HL-60/S4 treated with retinoic acid at 250 ng/mL for 4 days and 3 days (cell line): Measurements from ENCODE around the gene IGSF9.

Experiments
- in situ Hi-C: fragments of 300-500 bp; cut with MboI; formaldehyde crosslinking; loops from 2 replicates; pipeline ENCODE4 v1.7.0; 2022; ENCODE audit warnings: low sequenced_read_pairs

IGSF9 gene, protein sequence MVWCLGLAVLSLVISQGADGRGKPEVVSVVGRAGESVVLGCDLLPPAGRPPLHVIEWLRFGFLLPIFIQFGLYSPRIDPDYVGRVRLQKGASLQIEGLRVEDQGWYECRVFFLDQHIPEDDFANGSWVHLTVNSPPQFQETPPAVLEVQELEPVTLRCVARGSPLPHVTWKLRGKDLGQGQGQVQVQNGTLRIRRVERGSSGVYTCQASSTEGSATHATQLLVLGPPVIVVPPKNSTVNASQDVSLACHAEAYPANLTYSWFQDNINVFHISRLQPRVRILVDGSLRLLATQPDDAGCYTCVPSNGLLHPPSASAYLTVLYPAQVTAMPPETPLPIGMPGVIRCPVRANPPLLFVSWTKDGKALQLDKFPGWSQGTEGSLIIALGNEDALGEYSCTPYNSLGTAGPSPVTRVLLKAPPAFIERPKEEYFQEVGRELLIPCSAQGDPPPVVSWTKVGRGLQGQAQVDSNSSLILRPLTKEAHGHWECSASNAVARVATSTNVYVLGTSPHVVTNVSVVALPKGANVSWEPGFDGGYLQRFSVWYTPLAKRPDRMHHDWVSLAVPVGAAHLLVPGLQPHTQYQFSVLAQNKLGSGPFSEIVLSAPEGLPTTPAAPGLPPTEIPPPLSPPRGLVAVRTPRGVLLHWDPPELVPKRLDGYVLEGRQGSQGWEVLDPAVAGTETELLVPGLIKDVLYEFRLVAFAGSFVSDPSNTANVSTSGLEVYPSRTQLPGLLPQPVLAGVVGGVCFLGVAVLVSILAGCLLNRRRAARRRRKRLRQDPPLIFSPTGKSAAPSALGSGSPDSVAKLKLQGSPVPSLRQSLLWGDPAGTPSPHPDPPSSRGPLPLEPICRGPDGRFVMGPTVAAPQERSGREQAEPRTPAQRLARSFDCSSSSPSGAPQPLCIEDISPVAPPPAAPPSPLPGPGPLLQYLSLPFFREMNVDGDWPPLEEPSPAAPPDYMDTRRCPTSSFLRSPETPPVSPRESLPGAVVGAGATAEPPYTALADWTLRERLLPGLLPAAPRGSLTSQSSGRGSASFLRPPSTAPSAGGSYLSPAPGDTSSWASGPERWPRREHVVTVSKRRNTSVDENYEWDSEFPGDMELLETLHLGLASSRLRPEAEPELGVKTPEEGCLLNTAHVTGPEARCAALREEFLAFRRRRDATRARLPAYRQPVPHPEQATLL

DNA sequence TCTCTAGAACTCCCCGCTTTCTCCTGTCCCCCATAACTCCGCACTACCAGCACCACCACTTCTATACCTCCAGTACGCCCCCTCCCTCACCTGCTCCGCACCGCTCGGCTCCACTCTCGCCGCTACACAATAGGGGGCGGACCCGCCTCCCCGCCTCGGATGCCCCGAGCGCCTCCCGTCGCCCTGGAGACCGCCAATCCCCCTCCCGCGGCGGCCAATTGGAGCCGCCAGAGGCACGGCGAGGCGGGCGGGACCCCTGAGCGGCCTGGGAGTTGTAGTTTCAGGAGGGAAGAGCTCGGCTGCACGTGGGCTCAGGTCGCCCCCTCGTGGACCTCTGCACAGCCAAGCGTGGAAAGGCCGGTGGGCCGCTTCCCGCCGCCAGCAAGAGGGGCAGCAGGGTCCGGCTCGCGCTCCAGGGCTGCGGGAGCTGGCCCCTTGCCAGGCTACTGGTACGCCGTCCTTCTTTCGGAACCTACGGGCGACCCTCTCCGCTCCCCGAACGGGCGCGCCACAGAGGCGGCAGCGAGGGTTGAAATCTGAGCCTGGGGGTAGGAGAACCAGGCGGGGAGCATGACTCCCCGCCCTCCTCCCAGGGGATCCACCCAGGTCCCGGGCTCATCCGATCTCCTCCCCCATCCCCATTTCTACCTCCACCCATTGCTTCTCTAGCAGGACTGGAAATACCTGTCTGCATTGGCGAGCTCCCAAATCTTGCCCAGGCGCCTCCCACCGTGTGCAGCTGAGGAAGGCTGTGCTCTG, at the start of gene IGSF9:
TSS of gene IGSF9 (minus strand) at position 131 of the 759 bp plus-strand sequence. CDS start 2,159 bp downstream, outside the sequence.
- in situ Hi-C loops = no loop called here

DNA sequence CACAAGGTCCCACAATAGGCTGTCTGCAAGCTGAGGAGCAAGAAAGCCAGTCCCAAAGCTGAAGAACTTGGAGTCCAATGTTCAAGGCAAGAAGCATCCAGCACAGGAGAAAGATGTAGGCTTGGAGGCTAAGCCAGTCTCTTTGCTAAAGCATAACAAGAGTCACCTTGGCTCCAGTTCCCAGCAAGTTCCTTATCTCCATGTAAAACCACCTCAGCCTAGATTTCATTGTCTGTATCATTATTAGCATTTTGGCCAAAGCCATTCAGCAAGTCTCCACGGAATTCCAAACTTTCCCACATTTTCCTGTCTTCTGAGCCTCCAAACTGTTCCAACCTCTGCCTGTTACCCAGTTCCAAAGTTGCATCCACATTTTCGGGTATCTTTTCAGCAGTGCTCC, 49.5 kb upstream of the IGSF9 start:
- in situ Hi-C loops = no loop called here

DNA sequence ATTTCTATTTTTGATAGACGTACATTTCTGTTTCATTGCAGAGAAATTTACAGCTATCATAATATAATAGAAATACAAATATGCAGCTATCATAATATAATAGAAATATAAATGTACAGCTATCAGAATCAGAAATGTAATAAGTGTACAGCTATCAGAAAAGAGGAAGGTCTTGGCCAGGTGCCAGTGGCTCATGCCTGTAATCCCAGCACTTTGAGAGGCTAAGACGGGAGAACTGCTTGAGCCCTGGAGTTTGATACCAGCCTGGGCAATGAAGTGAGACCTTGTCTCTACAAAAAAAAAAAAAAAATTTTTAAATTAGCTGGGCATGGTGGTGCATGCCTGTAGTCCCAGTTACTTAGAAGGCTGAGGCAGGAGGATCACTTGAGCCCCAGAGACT, 48.5 kb upstream of the IGSF9 start:
- in situ Hi-C loops = no loop called here

DNA sequence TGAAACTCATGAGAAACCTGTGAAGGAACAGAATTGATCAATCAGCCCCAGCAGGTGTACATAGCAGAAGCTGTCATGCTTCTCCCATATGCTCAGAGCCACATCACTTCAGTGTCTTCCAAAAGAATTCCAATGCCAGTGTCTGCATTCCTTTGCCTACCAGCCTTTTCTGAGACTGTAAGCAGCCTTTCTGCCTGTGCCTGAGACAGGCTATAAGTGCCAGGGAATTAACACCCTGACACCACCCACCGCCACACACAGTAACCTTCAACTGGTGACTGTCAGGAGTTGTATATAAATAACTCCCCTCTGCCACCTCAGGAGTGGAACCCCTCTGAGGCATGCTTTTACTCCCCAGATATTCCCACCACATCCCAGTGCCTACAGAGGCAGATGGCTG, 46.7 kb upstream of the IGSF9 start:
- in situ Hi-C loops = no loop called here

DNA sequence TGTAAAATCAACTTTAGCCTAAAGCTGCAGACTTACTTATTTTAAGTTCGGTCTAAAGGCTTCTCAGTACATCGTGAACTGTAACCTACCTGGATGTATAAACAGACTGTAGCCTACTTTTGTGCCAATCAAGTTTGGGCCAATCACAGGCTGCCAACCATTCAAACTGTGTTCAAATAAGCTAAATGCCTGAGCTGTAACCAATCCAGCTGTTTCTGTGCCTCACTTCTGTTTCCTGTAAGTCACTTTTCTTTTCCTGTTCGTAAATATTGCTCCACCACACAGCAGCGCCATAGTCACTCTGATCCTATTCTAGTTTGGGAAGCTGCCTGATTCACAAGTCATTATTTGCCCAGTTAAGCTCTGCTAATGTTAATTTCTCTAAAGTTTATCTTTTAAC, 46.1 kb upstream of the IGSF9 start:
- in situ Hi-C loops = no loop called here

DNA sequence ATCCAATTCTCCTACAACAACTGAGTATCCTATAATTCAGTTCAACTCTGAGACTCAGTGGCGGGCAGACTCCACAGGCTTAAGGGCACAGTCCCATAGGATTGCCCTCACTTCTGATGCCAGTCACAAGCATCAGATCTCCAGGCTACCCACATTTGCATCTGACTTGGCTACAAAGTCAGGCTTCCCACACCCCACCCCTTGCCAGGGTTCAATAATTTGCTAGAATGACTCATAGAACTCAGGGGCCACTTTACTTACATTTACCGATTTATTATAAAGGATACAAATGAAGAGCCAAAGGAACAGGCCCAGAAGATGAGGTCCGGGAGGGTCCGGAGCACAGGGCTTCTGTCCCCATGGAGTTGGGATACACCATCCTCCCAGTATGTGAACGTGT, 44.6 kb upstream of the IGSF9 start:
- in situ Hi-C loops = no loop called here

DNA sequence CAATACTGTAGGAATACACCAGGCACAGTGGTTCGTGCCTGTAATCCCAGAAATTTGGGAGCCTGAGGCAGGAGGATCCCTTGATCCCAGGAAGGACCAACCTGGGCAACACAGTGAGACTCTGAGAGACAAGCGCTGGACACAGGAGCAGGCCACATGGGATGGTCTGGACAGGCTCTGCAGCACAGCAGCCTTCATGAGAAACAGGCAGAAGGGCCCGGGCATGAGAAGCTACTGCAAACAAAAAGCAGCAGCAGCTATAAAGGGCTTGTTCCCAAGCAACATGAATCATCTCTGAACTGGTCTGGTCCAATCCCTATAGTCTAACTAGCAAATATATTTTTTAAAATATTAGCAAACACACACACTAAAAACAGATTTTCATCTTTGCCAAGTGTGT, 44.2 kb upstream of the IGSF9 start:
- in situ Hi-C loops = no loop called here

DNA sequence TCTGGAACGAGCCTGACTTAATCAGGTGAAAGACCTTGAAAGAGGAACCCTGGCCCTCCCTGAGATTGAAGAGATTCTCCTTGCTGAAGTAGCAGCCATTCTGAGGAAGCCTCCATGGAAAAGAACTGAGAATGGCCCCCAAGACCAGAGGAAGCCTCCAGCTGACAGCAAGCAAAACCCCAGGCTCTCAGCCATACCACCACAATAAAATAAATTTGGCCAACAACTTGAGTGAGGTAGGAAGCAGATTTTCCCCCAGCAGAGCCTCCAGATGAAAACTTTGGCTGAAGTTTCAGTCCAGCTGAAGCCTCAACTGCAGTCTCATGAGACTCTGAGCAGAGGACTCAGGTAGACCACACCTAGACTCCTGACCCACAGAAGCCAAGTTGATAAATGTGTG, 42.6 kb upstream of the IGSF9 start:
- in situ Hi-C loops = no loop called here

DNA sequence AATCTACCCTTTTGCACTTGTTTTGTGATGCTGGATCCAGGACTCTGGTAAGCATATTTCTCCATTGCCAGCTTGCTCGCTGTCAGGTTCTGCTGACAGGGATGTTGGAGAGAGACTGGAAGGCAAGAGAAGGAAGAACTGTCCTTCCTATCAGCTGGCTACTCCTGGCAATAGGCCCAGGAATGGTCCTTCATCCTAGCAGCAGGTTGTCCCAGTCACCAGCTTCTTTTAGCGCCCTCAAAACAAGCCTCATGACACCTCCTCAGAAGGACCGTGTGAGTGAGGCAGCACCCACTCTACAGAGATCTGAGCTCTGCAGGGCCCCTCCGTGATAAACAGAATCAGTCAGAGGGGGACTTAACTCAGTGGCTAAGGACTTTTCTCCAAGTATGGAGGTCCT, 41.8 kb upstream of the IGSF9 start:
- in situ Hi-C loops = no loop called here

DNA sequence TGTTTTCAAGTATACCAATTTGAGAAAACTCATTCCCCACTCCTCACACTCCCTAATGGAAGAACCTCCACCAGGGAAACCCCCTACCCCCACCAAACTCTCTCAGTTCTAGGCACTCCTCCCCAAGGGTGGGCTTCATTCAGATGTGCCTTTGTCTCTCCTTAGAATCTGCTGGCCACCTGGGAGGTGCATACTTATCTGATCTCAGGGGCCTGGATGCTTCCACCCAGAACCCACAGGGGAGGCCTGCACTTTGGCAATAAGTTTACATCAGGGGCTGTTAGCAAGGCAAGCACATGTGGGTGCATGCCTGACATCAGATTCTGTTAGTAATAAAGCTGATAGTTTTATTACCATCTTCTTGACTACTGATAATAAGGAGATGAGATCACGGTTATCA, 41.1 kb upstream of the IGSF9 start:
- in situ Hi-C loops = no loop called here

DNA sequence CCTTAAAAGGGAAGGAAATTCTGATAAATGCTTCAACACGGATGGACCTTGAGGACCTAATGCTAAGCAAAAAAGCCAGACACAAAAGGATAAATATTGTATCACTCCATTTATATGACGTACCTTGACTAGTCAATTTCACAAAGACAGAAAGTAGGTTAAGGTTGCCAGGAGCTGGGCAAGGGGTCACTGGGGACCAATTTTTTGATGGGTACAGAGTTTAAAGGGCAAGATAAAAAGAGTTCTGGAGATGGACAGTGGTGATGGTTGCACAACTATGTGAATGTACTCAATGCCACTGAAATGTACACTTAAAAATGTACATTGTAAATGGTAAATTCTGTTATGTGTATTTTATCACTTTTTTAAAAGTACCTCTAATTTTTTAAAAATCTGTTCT, 40.7 kb upstream of the IGSF9 start:
- in situ Hi-C loops = no loop called here

DNA sequence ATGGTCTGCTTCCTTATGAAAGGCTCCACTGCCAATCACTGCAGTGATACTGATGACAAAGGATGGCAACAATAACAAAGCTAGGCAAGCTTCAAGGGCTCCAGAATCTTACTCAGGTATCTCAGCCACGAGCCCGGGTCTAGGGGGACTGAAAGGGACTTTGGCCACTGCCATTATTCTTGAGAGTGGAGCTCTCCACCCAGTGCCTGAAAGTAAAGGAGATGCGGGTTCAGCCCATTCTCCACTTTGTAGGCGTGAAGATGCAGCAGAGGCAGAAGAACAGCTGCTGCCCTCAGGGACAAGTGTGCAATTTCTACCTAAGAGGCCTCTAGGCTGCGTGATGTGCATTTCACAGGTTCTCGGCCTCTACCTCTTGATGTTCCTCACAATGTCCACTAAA, 40.1 kb upstream of the IGSF9 start:
- in situ Hi-C loops = no loop called here

DNA sequence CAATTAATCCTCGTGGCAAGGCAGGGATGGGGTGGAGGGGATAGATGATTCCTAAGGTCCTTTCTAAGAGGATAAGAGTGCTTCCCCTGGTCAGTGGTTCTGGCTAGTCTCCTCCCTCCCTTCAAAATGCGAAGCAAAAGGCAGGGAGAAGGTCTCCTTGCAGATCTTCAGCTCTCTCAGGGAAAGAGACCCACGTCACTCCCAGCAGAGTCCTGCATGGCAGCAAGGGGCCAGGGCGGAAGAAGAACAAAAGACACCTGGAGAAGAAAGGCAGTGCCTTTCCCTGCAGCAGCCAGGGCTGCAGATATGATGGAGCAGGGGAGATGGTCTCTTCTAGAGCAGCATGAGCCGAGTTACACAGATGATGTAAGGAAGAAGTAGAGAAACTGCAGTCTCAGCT, 38.3 kb upstream of the IGSF9 start:
- in situ Hi-C loops = no loop called here

DNA sequence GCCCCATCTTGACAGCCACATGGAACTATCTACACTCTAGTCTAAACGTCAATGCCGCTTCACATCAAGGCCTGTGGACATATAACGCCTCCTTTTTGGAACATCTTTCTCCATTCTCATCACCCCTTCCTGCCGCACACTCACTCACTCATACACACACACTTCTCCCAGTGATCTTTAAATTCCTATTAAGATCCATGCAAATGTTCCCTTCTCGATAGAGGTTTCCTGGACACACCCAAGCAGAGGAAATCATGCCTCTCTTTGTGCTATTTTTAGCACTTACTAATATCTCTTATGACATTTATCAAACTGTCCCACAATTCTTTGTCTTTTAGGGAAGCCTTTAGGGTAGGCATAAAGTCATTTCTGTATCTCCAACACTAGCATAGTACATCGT, 36.9 kb upstream of the IGSF9 start:
- in situ Hi-C loops = no loop called here

DNA sequence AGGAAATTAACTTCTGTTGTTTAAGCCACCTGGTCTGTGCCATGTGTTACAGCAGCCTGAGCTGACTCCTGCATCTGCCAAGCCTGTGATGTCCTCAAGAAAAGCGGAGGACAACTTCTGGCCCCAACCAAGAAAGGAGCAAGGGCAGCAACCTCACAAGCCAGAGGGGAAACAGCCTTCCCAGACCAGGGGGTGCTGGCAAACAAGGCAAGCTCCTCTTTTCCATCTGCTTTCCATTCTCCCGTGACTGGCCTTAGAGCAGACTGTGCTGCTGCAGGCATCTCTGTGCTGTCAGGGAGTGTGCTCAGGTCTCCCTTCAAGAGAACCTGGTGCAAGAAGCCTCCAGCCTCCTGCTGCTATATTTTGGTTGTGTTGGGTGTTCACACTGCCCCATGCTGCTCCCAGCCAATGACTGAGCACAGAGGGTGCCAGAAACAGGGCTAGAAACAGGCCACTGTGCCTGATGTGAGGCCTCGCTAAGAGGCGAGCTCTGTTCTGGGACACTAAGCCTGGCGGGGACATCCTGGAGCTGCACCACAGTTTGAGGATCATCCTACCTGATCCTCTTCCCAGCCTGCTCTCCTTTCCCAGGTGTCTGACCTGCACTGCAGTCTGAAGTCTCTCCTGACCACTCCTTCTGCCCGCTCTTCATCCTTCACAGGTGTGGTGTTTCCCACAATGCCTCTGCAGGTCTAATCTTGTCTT, 36.1 kb upstream of the IGSF9 start:
- in situ Hi-C loops = no loop called here

DNA sequence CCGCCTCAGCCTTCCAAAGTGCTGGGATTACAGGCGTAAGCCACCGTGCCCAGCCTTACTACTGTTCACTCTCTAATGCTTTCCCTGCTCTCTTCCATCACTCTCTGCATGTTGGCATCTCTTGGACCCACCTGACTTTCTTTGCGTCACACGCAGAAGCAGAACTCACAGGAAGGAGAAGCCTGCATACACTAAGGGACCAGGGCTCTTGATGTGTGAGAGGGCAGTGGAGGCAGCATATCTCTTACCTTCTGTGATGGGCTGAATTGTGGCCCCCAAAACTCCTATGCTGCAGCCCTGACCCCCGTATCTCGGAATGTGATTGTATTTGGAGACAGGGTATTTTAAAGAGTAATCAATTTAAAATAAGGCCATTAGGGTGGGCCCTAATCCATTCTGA, 35.4 kb upstream of the IGSF9 start:
- in situ Hi-C loops = no loop called here

DNA sequence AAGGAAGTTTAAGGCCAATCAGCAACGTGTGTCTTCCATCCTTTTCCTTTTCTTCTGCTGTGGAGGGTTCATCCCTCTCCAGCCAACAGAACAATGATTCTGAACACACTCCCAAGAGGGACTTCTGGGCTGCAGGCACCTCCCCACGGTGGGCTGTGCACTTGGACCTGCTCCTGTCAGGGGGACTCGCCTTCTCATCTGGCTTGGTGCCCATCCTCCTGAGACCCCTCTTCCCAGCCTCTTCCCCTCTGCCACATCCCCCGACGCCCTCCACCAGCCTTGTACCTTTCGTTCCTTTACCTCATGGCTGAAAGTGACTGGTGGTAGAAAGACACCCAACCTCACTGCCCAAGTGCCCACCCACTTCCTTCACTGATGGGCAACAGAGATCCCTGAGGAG, 34.7 kb upstream of the IGSF9 start:
- in situ Hi-C loops = no loop called here

DNA sequence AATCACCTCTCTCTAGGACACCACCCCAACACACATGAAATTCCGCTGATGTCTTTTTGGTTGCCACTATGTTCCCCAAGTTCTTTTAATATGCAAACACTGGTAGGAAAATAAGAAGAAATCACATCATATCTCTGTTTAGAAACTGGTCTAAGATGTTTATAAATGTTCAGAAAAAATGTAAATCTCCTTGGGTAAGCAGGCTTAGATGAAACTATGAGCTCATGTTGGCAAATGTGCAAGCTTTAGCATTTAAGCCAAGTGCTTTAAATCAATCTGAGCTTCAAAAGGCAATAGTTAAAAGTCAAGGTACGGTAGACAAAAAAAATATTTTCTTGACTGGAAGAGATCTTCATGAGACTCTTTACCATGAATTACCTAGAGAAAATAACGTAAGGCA, 33.8 kb upstream of the IGSF9 start:
- in situ Hi-C loops = no loop called here

DNA sequence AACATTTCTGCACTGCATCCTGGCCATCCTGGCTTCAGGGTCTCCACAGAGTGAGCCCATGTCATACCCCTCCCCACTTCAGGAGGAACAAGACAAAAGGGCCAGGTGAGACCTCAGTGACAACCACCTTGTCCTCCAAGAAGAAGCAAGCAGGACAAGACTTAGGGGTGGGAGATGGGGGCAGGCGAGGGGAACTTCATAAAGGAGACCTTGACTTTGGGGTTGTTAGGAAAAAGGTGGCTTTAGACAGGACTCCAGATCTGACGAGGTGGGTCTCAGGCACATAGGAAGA, 32.6 kb upstream of the IGSF9 start:
- in situ Hi-C loops = no loop called here

DNA sequence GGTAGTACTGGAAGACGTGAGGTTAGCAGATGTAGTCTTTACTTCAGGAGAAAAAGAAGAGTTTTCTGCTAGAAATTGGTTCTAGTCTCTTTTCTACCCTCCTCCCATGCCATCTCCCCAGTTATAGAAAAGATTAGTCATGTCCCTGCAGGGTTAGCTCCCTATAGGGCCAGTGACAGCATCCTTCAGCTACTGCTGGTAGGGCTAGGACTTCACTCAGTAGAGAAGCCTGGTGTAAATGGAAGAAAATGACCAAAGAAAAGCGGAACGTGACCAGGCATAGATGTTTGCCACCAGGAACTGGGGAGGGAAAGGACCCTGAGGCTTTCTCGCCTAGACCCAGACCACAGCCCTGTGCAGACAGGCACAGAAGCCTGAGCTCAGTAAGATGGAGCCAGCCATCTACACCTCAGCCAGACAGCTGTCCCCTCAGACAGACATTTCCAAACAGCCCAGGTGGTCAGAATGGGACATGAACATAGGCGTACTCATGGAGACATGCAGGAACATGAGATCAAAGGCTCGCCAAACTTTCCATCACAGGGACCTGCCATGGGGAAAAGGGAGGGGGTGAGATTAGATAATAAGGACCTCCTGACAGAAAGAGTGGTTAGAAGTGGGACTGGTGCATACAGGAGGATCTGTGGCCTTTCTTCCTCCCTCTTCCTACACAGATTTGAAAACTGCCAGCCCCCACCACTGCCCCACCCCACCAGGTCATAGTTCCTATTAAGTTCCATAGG, 32.1 kb upstream of the IGSF9 start:
- in situ Hi-C loops = no loop called here
